Astrocyte of the spinal cord (primary cell): ENCODE data around the gene VIT.

Experiments
- DNase-seq: peaks from one replicate; pipeline ENCODE4 v3.0.0; 2011; ENCODE audit warnings: low read depth, low spot score
- H3K4me3 ChIP-seq: 2 replicates; pipeline ENCODE4 v1.5.1; 2011; ENCODE audit warnings: low read depth, mild to moderate bottlenecking, low read length, moderate library complexity
- in situ Hi-C: cut with HindIII; loops from 2 replicates; pipeline ENCODE4 v1.10.0; 2017; ENCODE audit warnings: low sequenced_read_pairs
- TF ChIP-seq, protein P1 (sequence below): IDR thresholded peaks from 2 replicates; pipeline ENCODE4 v1.5.1; 2012; ENCODE audit warnings: low read depth, mild to moderate bottlenecking, low read length, inconsistent platforms

The VIT gene

DNA sequence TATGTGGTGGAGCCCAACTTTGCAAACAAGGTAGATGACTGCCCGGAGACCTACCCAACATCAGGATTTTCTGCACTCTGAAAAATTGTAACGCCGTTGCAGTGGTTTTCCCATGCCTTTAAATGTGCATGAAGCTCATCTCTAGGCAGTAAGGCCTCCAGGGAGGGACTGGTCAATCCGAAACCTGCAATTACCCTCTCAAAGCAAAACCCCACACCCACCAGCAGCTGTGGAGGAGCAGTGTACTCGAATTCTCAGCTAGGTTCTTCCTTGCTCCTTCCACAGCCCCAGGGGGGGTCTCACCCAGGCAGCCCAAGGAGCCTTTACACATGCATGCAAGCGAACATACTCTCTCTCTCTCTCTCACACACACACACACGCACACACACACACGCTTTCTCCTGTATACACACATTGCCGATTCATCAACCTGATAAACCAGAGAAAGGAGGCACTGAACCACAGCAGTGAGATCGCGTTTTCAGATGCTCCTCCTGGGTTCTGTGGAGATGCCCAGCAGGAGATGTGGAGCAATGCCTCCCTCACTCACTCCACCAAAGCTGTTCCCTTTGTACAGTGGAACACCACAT lies 109.2 kb downstream of the VIT start:
- no peak overlapping the region for H3K4me3 ChIP-seq
- in situ Hi-C loops = no loop called here
- TF ChIP-seq, protein P1, sequence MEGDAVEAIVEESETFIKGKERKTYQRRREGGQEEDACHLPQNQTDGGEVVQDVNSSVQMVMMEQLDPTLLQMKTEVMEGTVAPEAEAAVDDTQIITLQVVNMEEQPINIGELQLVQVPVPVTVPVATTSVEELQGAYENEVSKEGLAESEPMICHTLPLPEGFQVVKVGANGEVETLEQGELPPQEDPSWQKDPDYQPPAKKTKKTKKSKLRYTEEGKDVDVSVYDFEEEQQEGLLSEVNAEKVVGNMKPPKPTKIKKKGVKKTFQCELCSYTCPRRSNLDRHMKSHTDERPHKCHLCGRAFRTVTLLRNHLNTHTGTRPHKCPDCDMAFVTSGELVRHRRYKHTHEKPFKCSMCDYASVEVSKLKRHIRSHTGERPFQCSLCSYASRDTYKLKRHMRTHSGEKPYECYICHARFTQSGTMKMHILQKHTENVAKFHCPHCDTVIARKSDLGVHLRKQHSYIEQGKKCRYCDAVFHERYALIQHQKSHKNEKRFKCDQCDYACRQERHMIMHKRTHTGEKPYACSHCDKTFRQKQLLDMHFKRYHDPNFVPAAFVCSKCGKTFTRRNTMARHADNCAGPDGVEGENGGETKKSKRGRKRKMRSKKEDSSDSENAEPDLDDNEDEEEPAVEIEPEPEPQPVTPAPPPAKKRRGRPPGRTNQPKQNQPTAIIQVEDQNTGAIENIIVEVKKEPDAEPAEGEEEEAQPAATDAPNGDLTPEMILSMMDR = no peak
- no peak for DNase-seq

DNA sequence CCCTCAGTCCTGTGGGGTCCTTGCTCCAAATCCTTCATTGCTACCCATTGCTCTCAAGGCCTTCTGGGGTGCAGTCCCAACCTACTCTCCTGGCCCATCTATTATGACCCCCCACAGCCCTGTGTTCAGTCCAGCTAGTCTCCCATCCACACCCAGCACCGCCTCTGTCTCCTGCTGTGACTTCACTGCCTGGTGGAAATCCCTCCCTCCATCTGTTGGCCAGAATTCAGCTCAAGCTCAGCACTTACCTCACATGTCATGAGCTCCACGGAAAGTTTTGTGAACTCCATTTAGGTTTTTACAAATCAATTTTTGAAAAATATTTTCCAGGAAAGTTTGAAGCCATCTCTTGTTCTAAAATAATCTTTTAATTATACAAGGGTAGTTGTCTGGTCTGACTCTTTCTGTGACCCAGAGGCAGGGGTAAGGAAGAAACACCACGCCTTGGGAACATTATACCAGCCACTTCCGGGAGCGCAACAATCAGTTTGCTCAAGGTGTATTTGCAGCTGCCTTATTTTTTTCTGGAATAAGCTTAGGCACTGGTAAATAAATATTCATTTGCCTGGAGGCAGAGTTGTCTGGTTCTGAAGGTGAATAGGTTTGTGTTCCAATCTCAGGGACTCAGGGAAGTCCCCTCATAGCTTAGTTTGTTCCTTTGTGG lies 110.8 kb downstream of the VIT start:
- DNase-seq = no peak
- in situ Hi-C loops = no loop called here
- H3K4me3 ChIP-seq = no peak overlapping the region
- TF ChIP-seq, protein P1 = no peak

DNA sequence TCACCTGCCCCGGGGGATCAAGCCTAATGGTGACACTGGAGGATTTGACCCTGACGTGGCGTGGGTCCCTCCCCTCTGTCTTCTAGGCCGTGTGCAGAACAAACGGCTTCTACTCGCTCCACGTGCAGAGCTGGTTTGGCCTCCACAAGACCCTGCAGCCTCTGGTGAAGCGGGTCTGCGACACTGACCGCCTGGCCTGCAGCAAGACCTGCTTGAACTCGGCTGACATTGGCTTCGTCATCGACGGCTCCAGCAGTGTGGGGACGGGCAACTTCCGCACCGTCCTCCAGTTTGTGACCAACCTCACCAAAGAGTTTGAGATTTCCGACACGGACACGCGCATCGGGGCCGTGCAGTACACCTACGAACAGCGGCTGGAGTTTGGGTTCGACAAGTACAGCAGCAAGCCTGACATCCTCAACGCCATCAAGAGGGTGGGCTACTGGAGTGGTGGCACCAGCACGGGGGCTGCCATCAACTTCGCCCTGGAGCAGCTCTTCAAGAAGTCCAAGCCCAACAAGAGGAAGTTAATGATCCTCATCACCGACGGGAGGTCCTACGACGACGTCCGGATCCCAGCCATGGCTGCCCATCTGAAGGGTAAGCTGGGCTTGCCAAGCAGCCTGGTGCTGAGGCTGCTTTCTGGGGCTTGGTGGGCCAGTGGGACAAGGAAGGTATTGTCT lies 112.0 kb downstream of the VIT start:
- in situ Hi-C loops = no loop called here
- DNase-seq = no peak
- H3K4me3 ChIP-seq = no peak overlapping the region
- TF ChIP-seq, protein P1 = no peak

DNA sequence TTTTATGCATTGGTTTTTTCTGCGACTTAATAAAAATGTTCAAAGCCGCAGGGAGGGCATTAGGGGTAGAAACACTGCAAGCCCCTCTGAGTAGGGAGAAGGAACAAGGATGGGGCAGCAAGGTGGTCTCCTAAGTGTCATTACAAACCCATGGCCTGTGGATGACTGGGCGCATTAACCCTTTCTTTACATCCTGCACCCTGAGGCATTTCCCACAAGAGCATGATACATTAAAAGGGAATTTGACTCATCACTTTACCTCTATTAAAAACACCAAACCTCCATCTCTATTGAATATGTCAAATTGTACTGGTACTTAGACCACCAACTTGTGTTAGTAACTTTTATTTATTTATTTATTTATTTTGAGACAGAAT lies 112.5 kb downstream of the VIT start:
- DNase-seq = no peak
- in situ Hi-C loops = no loop called here
- H3K4me3 ChIP-seq = no peak overlapping the region
- TF ChIP-seq, protein P1 = no peak

DNA sequence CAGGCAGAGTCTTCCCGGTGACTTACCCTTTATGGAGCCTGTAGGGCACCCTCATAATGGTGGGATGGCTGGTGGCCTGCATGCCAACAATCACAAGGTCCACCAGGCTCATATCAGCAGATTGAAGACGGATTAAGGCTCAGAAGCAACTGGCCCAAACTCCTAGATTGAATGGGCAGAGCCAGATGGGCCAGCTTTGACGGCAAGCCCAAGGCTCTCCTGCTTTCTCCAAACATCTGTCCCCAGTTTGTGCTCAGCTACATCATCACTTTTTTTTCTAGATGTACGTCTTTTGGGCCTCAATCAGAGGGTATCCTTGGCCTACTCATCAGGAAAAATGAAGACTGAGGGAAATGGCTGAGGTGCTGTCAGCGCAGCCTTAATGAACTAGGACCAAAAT lies 114.6 kb downstream of the VIT start:
- no peak for DNase-seq
- in situ Hi-C loops = no loop called here
- TF ChIP-seq, protein P1 = no peak
- H3K4me3 ChIP-seq = no peak overlapping the region

DNA sequence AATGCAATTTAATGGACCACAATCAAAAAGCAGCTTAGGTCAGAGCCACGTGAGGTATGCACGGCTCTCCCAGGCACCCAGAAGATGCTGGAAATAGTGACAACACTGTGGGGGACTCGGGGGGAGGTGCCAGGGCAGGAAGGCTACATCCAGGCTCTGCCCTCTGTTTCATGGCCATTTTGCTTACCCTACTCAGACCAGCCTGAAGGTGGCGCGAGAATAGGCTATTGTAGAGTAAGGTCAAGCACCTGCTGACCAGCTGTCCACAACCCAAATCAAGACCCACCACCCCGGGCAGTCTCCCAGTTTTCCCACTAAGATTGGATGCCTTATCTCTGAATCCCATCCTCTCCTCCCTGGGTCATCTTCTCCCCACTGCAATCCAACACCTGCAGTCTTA lies 115.7 kb downstream of the VIT start:
- in situ Hi-C loops = no loop called here

More for the DNA sequence above, 115.7 kb downstream of the VIT start:
- TF ChIP-seq, protein P1 = peak; percentile 22
- no peak for DNase-seq
- no peak overlapping the region for H3K4me3 ChIP-seq
